ENCODE measurements around the gene CERKL.

Gene CERKL

GRCh38 chr2:181623159-181623558 is 33.7 kb downstream of the CERKL start:
- no peak for DNase-seq

DNA sequence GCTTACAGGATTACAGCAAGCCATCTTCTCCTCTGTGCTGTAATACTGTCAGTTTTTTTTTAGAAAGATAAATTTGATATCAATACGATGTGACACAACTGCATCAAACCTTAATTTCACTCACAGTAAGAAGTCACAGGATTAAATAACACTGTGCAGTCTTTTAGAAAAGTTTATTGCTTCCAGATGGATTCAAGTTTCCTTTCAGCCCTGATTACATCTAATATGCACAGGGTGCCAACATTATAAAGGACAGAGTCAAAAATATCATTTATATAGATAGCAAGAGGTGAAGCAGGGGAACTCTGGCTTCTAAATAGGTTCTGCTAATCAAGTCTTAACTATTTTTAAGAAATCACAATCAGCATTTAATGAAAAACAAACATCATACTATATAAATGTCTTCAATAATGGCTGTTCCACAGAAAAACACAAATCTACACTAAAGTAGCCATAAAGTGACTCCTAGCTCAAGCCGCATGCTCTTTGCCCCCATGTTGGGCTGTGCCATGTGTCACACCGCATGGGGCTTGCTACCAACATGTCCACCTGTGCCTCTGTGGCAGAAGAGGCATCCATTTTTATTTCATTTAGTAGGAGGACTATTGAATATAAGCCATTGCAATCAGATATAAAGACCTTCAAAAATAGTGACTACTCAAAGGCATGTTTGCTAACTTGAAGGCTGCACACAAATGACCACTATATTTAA is 35.0 kb downstream of the CERKL start:
- DNase-seq = no peak

DNA sequence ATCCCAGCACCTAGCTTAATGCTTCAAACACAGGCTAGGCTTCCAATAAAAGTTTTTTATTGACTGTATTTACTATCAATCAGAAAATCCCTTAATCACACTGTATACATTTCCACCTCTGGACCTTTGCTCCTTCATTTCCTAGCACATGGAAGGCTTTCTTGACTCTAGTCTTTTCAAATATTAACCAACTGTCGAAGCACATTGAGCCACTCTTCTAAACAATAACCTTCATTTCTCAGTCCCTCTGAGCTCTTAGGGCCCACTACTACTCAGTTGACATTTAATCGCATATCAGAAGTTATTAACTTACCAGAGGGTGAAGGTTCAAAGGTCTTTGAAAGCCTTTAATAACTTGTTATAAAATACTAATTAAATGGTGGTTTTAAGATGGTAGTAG is 37.4 kb downstream of the CERKL start:
- no peak for DNase-seq

DNA sequence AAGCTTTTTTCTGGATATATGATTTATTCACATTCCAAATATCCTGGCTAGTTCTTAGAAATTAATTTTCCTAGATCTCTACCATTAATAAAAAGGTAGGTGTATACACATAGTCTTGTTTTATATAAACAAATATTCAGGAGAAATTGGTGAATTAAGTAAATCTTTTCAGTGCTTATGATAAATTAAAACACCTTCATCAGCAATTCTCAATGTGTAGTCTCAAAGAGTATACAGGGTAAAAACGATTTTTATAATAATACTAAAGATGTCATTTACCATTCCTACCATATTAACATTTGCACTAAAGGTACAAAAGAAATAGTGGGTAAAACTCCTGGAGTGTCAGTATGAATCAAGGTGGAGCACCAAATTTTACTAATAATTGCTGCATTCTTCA is 40.2 kb downstream of the CERKL start:
- no peak for DNase-seq

GRCh38 chr2:181614874-181615638 is 41.8 kb downstream of the CERKL start:
- no peak for DNase-seq

DNA sequence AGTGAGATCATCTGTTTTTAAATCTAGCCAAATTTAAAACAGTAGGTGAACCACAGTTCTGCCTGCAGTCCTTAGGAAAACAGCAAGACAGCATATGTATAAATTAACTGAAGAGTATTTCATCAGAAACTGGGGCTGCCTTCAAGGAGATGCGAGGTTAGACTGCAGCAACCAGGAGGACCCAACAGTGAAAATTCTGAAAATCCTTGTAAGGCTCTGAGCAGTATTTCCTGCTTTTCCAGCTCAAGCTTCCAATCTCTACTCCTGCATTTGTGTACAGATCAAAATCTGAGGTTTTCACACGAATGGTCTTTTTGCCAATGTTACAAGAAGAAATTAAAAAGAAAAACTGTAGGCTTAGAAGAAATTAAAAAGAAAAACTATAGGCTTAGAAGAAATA is 43.7 kb downstream of the CERKL start:
- no peak for DNase-seq

GRCh38 chr2:181607629-181608590 is 49.0 kb downstream of the CERKL start:
- DNase-seq = no peak

DNA sequence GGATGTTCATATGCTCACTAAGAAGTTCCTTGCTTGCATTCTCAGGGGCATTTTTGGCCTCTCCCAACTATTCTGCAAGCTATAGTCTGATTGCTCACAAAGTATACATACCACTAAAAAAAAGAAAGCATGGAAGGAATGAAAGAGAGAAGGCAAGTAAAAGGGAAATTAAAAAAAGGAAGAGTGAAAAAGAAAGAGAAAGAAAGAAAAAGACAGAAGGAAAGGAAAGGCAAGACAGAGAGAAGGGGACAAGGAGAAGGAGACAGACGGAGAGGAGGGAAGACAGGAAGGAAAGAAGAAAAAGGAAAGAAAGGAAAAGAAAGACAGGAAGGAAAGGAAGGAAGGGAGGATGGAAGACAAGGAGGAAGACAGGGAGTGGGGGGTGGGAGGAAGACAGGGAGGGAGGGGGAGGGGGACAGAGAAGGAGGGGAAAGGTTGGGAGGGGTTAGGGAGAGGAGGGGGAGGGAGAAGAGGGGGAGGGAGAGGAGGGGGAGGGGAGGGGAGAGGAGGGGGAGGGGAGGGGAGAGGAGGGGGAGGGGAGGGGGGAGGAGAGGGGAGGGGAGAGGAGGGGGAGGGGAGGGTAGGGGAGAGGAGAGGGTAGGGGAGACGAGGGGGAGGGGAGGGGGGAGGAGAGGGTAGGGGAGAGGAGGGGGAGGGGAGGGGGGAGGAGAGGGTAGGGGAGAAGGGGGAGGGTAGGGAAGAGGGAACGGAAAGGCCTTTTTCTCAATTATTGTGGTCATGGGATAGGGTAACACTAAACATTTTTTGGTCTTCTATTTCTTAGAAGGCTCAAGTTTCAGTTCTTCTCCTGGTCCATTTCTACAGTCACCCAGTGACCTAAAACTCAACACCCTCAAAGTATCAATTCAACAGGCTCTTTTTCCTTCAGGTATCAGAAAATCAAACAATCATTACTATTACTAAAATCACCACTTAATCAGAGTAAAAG is 50.7 kb downstream of the CERKL start:
- no peak for DNase-seq

DNA sequence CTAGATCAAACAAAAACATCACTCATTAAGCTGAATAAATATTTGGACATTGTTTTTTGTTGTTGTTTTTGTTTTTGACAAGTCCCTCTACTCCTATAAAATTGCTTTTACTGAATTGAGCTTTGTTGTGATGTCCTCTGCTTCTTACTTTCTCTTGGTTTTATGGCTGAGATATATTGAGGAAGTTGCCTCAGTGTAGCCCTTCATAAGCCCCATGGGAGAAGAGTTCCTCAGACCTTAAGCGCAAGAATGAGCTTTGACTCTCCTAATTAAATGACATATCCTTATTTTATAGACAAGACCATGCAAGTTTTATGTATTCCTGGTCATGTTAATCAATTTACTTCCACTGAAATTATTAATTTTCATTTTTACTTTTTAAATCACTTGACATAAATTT is 54.9 kb downstream of the CERKL start:
- no peak for DNase-seq

- no peak for DNase-seq
Observed at GRCh38 chr2:181596556-181596955, 60.3 kb downstream of the CERKL start.

DNA sequence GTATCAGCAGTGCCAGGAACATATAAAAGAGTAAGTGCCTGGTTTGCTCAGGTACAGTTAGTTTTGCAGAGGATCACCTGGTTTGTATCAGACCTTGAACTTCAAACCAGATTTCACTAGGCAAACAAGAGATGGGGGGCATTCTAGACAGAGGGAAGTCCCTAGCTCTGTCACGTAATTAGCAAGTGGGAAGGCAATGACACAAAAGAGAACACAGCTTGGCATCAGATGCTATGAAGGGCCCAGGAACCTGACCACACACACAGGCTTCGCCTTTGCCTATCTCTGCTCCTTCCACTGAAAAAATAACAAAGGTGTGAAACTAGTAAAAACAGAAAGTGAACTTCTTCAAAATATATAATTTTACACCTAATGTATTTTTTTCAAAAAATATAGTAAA is 62.6 kb downstream of the CERKL start:
- DNase-seq = no peak

- DNase-seq = no peak
Observed at GRCh38 chr2:181589779-181590178, 67.1 kb downstream of the CERKL start.

DNA sequence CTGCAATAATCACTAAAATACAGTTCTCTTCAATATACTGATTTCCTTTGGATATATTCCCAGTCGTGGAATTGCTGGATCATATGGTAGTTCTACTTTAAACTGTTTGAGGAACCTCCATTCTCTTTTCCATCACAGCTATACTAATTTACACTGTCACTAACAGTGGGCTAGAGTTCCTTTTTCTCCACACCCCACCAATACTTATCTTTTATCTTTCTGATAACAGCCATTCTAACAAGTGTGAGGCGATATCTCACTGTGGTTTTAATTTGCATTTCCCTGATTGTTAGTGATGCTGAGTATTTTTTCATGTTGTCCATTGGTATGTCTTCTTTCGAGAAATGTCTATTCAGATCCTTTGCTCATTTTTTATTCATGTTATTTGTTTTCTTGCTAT is 68.4 kb downstream of the CERKL start:
- no peak for DNase-seq

DNA sequence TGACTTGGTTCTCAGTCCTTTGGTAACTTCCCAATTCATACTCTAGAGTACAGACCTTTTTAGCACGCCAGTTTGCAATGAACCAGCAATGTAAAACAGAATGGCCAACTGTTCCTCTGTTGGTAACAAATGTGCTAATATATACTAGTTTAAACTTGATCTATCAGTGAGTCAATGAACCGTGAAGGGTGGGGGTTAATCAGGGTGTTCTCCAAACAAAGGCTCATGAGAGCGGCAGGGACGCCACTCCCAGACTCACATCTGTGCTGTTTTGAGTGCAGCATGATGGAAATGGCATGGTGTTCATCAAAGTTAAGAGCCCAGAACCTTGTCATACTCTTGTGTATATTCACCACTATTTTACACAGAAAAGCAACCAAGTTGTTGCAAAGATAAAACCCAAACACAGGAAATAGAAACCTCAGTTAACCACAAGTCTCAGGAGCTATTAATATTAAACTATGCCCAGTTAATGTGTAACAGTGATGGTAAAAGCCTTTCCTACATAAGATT is 70.3 kb downstream of the CERKL start:
- DNase-seq = peak; percentile 5

- no peak for DNase-seq
Observed at GRCh38 chr2:181585732-181586131, 71.2 kb downstream of the CERKL start.

- no peak for DNase-seq
Observed at GRCh38 chr2:181581534-181581933, 75.4 kb downstream of the CERKL start.

DNA sequence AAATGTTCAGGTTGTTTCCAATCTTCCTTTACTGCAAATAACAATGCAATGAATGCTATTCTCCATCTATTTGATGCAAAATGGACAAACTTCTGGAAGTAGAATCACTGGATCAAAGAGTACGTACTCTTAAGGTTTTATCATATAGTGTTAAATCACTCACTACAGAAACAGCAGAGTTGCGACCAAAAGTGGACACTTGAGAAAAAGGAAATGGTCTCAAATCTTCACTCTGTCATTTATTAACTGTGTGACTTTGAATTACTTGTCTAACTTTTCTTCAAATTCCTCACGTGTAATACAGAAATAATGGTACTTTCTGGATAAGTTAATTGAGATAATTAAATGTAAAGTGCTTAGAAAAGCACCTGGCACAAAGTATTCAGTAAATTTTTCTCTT is 78.1 kb downstream of the CERKL start:
- DNase-seq = no peak

- DNase-seq = no peak
Observed at GRCh38 chr2:181576431-181576830, 80.5 kb downstream of the CERKL start.

GRCh38 chr2:181575650-181576025 is 81.3 kb downstream of the CERKL start:
- DNase-seq = no peak

GRCh38 chr2:181575024-181575649 is 81.8 kb downstream of the CERKL start:
- DNase-seq = no peak

- DNase-seq = no peak
Observed at GRCh38 chr2:181574321-181574720, 82.6 kb downstream of the CERKL start.
